Fibroblast of villous mesenchyme (primary cell): ENCODE results near the gene SPG7. TPM values are rescaled to one million over a fixed set of nuclear protein-coding genes. Genes with fewer than 3 reads are reported as not detected.

Source experiments
- DNase-seq: peaks from one replicate; pipeline ENCODE4 v3.0.0-alpha.2; 2010; ENCODE audit warnings: low read depth
- H3K4me3 ChIP-seq: 2 replicates; pipeline ENCODE4 v1.5.1; 2011; ENCODE audit warnings: low read depth, mild to moderate bottlenecking, low read length
- CTCF ChIP-seq: IDR thresholded peaks from 2 replicates; pipeline ENCODE4 v1.5.1; 2012; ENCODE audit warnings: low read depth, mild to moderate bottlenecking, low read length; ENCODE audit not compliant: insufficient read depth
- total RNA-seq: library from RNA; depleted of rRNA; stranded (reverse); fragments of >200 nt; gene quantifications from 2 replicates; pipeline ENCODE4 v1.2.3, GENCODE V29; 2012

SPG7 gene
- total RNA-seq, 1 donor, result 108 TPM

GRCh38 chr16:89589241-89589926, 81.2 kb downstream of the SPG7 start:
- no peak overlapping the region for H3K4me3 ChIP-seq
- no peak for DNase-seq
- TF ChIP-seq CTCF, result no peak

- TF ChIP-seq CTCF, result no peak
- H3K4me3 ChIP-seq, result no peak overlapping the region
- DNase-seq, result no peak
Observed at GRCh38 chr16:89593841-89594240, 85.6 kb downstream of the SPG7 start.

- H3K4me3 ChIP-seq, result no peak overlapping the region
- TF ChIP-seq CTCF, result no peak
- DNase-seq, result no peak
Observed at GRCh38 chr16:89595330-89596060, 87.3 kb downstream of the SPG7 start.

- no peak for TF ChIP-seq CTCF
- H3K4me3 ChIP-seq, result no peak overlapping the region
- DNase-seq, result no peak
Observed at GRCh38 chr16:89596061-89596689, 88.0 kb downstream of the SPG7 start.

GRCh38 chr16:89596957-89597649, 88.9 kb downstream of the SPG7 start:
- H3K4me3 ChIP-seq, result no peak overlapping the region
- no peak for DNase-seq
- TF ChIP-seq CTCF, result no peak

- no peak overlapping the region for H3K4me3 ChIP-seq
- no peak for TF ChIP-seq CTCF
- no peak for DNase-seq
Observed at GRCh38 chr16:89598199-89598598, 90.0 kb downstream of the SPG7 start.
